Smooth muscle cell of the brain vasculature (primary cell): Measurements from ENCODE around the gene CPSF2.

Experiments
- DNase-seq: peaks from one replicate; pipeline ENCODE4 v3.0.0-alpha.2; 2012; ENCODE audit warnings: low read depth, low spot score

The CPSF2 gene

GRCh38 chr14:92121670-92122350 is at the start of gene CPSF2, which contains the start of gene NDUFB1:
Gene CPSF2, plus strand, starts transcription at chr14:92121969. Its CDS starts 9,016 bp downstream, at chr14:92130985.
Gene NDUFB1, minus strand, starts transcription at chr14:92121706. Its CDS starts 4,069 bp downstream, at chr14:92117637.
- DNase-seq: no peak

DNA sequence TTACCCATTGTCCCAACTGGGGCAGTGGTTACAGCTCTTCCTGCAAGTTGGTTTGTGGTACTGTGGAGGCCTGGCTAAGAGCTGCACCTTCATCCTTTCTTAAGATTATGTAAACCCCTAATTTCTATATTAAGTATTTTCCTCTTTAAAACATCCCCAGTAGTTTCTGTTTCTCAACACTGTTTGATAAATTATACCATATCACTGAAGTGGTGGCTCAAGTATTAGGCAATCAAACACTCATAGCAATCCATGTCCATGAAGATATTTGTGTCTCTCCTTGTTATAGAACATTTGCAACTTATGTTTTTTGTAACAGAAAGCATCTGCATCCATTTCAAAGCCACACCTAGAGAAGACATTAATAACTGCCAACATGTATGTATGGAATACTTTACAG is 47.2 kb upstream of the CPSF2 start:
- DNase-seq: no peak

DNA sequence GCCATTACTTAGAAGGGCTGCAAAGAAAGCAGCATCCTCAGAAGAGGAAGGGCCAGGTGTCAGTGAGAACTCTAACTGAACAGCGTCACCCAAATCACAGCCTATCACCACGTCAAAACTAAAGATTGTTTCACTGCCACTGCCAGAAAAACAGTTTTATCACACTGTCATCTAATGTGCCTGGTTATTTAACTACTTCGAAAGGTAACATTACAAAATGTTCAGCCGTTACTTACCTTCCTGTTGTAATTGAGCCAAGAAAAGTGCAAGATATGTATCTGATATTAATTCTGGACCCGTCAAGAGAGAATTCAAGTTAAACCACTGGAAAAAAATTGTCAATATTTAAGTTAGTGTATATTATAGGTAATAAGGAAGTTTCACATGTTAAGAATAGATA is 33.3 kb upstream of the CPSF2 start:
- DNase-seq: no peak

DNA sequence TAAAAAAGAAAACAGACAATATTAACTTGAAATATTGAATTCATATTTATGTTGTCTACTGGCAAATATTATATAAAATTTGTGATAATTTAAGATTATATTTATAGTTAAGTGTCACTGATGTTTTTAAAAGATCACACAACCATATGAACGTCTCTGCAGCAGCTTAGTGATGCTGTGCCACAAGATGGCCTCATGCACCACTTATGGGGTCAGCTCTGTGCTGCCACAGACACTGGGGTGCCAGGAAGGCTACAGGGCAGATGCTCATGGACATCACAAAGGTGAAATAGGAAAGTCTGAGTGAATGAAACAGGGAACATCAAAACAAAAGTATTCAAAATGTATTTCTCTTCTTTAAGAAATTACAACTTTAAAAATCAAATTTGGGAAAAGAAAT is 28.4 kb upstream of the CPSF2 start:
- no peak for DNase-seq

GRCh38 chr14:92099802-92100201 is 22.0 kb upstream of the CPSF2 start:
- DNase-seq: no peak

GRCh38 chr14:92103363-92103989 is 18.3 kb upstream of the CPSF2 start:
- DNase-seq: no peak

DNA sequence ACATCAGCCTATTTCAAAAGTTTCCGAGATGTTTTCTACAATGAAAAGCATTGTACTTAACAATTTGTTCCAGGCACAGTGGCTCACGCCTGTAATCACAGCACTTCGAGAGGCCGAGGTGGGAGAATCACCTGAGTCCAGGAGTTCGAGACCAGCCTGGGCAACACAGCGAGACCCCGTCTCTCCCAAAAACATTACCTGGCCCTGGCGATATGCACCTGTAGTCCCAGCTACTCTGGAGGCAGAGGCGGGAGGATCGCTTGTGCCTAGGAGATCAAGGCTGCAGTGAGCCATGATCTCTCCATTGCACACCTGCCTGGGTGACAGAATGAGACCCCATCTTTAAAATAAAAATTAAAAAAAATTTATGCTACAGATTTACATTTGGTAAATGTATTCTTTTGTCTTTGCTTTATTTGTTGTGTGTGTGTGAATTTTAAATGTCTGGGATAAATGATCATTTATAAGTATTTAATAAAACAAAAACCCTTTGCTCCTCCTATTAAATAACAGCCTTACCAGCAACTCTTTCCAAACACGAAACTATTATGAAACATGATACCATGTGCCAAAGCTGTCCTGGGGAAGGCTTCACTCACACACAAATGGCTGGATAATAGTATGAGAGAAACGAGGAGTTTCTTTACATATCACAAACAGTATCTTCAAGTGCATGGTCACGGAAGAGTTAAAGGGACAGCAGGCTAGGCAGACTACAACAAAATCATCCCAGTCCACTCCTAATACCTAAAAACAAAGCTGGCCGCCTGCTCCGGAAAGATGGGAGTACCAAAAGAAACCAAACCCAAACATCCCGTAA is 16.5 kb upstream of the CPSF2 start:
- DNase-seq: no peak

GRCh38 chr14:92105893-92106142 is 16.0 kb upstream of the CPSF2 start:
- DNase-seq: no peak

DNA sequence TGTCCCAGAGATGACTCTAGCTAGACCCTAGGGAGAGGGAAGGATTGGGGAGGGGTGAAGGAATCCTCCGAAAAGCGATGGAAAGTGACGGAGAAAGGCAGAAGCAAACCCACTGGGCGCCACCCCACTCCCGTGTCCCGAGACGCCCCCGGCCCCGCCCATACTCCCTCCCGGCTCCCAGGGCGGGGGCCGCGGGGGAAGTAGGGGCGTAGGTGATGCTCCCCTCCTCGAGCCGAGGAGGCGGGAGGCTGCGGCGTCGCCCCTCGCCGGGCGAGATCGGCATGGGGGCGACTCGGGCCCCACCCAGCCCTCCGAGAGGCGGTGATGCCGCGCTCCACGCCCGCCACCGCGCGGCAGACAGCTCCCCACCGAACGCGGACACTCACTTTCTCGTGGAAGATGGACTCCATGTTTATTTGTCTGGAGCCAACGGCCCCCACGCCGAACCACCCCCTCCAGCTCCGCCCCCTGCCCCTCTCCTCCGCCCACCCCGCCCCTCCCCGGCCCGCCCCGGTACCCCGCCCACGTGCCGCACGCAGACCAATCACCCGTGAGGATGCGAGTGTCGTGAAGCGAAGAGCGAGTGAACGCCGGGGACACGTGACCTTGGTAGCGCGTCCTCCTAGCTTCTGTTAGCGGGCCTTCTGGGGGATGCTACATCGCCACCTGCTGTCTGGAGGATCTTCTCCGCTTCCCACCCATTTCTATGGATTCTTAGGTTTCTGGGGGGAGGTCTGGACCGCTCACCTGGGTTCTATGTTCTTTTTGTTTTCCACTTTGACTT is 15.4 kb upstream of the CPSF2 start, which contains the start of gene ATXN3:
TSS of gene ATXN3 (minus strand) at position 440 of the 784 bp plus-strand sequence. CDS start at position 410, 30 bp downstream.
- DNase-seq: peak; percentile 97

GRCh38 chr14:92108345-92109254 is 13.2 kb upstream of the CPSF2 start:
- DNase-seq: no peak

GRCh38 chr14:92109490-92109889 is 12.3 kb upstream of the CPSF2 start:
- no peak for DNase-seq

GRCh38 chr14:92121207-92121669 is 531 bp upstream of the CPSF2 start:
- no peak for DNase-seq

DNA sequence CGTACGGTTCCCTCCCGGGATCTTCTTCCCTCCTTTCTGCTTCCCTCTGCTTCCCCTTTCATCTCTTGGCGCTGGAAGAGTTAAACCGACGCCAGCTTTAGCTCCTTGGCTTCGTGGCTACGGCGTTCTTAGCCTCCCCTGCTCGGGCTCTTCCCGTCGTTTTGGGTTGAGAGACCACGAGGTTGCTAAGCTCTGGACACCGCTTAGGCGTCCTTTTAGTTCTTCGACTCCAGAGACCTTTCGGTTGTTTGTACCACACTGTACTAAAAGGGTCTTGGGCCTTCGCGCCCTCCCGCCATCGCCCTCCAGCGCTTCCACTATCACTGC is 545 bp downstream of the CPSF2 start:
- no peak for DNase-seq

- DNase-seq: no peak
These were observed 992 bp downstream of the CPSF2 start for GRCh38 chr14:92122761-92123160.

DNA sequence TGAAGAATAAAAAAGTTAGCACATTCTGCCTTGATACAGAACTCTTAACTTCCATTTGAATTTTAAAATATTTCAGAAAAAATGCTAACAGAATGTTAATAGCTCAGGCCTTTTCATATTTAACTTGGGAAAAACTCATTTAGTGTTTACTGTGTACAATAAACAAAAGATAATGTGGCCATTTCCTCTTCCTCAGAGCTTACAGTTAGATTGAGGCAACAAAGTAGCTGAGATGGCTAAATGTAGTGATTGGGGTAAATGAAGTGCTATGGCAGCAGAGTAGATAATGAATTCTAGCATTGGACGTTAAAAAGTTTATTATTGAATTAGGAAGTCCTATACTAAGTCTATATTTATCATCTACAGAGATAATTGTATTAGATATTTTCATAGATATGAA is 12.7 kb downstream of the CPSF2 start:
- DNase-seq: no peak

DNA sequence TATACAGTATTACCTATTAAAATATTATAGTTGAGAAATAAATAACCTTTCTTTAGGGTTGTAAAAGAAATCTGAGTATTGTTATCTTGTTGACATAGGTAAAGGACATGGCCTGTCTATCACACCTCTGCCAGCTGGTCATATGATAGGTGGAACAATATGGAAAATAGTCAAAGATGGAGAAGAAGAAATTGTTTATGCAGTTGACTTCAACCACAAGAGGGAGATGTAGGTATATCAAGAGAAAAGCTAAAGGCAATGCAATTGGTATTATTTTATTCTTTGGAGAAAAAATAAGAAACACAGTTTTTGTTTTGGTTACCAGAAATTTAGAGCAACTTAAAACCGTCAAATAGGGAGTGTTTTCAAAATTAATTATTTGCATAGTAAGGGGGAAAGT is 13.5 kb downstream of the CPSF2 start:
- DNase-seq: no peak

- DNase-seq: no peak
These were observed 21.5 kb downstream of the CPSF2 start for GRCh38 chr14:92143309-92143708.

- no peak for DNase-seq
These were observed 22.2 kb downstream of the CPSF2 start for GRCh38 chr14:92143962-92144361.

DNA sequence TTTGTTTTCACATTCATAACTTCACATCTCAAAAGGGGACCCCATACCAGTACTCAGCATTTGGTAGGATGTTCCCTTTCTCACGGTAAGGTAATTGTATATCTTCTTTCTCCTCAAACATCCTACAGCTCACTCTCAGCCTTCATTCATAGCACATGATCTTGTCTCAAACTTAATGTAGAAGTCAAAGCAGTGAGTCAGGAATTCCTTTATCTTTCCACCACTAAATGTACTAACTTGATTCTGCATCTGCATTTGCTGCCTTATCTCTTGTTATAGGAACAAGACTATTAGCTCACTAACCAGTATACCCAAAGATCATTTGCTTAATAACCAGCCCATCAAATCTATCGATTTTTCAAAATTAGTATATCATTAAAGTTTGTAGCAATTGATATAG is 22.9 kb downstream of the CPSF2 start:
- DNase-seq: no peak

GRCh38 chr14:92153581-92153980 is 31.8 kb downstream of the CPSF2 start:
- no peak for DNase-seq
